Activated gamma-delta T cell (primary cell): ENCODE measurements around the gene LMF1.

ENCODE experiments used
- DNase-seq: peaks from one replicate; lab custom pipeline; 2025; lab: John Stamatoyannopoulos, UW

Gene LMF1

GRCh38 chr16:929227-930073, 41.3 kb downstream of the LMF1 start:
- DNase-seq, result no peak

- no peak for DNase-seq
Observed at GRCh38 chr16:928526-928925, 42.3 kb downstream of the LMF1 start.

GRCh38 chr16:927931-928330, 42.9 kb downstream of the LMF1 start:
- DNase-seq, result no peak

GRCh38 chr16:927406-927805, 43.4 kb downstream of the LMF1 start:
- no peak for DNase-seq

GRCh38 chr16:926715-927114, 44.1 kb downstream of the LMF1 start:
- DNase-seq, result no peak

GRCh38 chr16:924806-925205, 46.0 kb downstream of the LMF1 start:
- DNase-seq, result no peak

GRCh38 chr16:924063-924462, 46.7 kb downstream of the LMF1 start:
- DNase-seq, result no peak

- no peak for DNase-seq
Observed at GRCh38 chr16:923184-923583, 47.6 kb downstream of the LMF1 start.

- no peak for DNase-seq
Observed at GRCh38 chr16:922051-922450, 48.7 kb downstream of the LMF1 start.

- no peak for DNase-seq
Observed at GRCh38 chr16:921321-921905, 49.4 kb downstream of the LMF1 start.

- DNase-seq, result no peak
Observed at GRCh38 chr16:920717-921116, 50.1 kb downstream of the LMF1 start.

- no peak for DNase-seq
Observed at GRCh38 chr16:920051-920681, 50.6 kb downstream of the LMF1 start.

- no peak for DNase-seq
Observed at GRCh38 chr16:919658-920050, 51.1 kb downstream of the LMF1 start.

- no peak for DNase-seq
Observed at GRCh38 chr16:918741-919657, 51.8 kb downstream of the LMF1 start.

- DNase-seq, result no peak
Observed at GRCh38 chr16:918068-918467, 52.7 kb downstream of the LMF1 start.

GRCh38 chr16:917591-918061, 53.2 kb downstream of the LMF1 start:
- DNase-seq, result no peak

GRCh38 chr16:916035-916799, 54.6 kb downstream of the LMF1 start:
- no peak for DNase-seq

GRCh38 chr16:915546-915945, 55.2 kb downstream of the LMF1 start:
- DNase-seq, result no peak

GRCh38 chr16:914440-914839, 56.3 kb downstream of the LMF1 start:
- DNase-seq, result no peak

- no peak for DNase-seq
Observed at GRCh38 chr16:913817-914439, 56.9 kb downstream of the LMF1 start.
